Measurements from ENCODE around the gene SNX8. TPM values are rescaled to one million over a fixed set of nuclear protein-coding genes. Genes with fewer than 3 reads are reported as not detected.

The SNX8 gene
- total and polyA plus RNA-seq, 2 donors (not counting 3 experiments of a cell fraction or from before 2014, with no cell fraction given), result 24.5 to 50.3 TPM

GRCh38 chr7:2245883-2246675, 68.2 kb downstream of the SNX8 start:
- no peaks in the 10 kb centered on the region for H3K27me3 ChIP-seq (ENCODE audit: control insufficient read depth in 2 of 2, insufficient read depth in 2 of 2, low read length in 2 of 2)
- dilution Hi-C loops (cut with MboI; ENCODE audit: extremely low pct_ligation_motif_present, low sequenced_read_pairs), result no loop called here
- intact Hi-C loops (cut with micrococcal nuclease), result no loop called here
- no peak for TF ChIP-seq EZH2 (IDR thresholded peaks at IDR 0.05; ENCODE audit: borderline replicate concordance, low read depth, low read length, severe bottlenecking)
- TF ChIP-seq POLR2A (IDR thresholded peaks at IDR 0.05; ENCODE audit: low read depth, low read length), result no peak
- no peak for TF ChIP-seq GATA2 (IDR thresholded peaks at IDR 0.05; ENCODE audit: insufficient read depth, insufficient read length, low read depth, low read length)
- TF ChIP-seq, protein P1, sequence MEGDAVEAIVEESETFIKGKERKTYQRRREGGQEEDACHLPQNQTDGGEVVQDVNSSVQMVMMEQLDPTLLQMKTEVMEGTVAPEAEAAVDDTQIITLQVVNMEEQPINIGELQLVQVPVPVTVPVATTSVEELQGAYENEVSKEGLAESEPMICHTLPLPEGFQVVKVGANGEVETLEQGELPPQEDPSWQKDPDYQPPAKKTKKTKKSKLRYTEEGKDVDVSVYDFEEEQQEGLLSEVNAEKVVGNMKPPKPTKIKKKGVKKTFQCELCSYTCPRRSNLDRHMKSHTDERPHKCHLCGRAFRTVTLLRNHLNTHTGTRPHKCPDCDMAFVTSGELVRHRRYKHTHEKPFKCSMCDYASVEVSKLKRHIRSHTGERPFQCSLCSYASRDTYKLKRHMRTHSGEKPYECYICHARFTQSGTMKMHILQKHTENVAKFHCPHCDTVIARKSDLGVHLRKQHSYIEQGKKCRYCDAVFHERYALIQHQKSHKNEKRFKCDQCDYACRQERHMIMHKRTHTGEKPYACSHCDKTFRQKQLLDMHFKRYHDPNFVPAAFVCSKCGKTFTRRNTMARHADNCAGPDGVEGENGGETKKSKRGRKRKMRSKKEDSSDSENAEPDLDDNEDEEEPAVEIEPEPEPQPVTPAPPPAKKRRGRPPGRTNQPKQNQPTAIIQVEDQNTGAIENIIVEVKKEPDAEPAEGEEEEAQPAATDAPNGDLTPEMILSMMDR (IDR thresholded peaks at IDR 0.05; ENCODE audit: extremely low read depth in 1 of 2, insufficient read depth in 1 of 2, low read depth in 1 of 2, low read length in 2 of 2), result no peak
- TF ChIP-seq JUN (IDR thresholded peaks at IDR 0.05; ENCODE audit: borderline replicate concordance, insufficient read depth, insufficient read length, low read depth), result no peak
- TF ChIP-seq MAX (IDR thresholded peaks at IDR 0.05; ENCODE audit: insufficient read depth, insufficient read length), result no peak
- TF ChIP-seq POLR2AphosphoS5 (IDR thresholded peaks at IDR 0.05; ENCODE audit: insufficient read depth, low read depth, low read length), result no peak
- TF ChIP-seq MYC (IDR thresholded peaks at IDR 0.05; ENCODE audit: low read depth, low read length), result no peak
- no peak for TF ChIP-seq FOS (IDR thresholded peaks at IDR 0.05; ENCODE audit: borderline replicate concordance, insufficient read depth, low read length)
- CTCF ChIA-PET, result interaction anchor here (1.1 to 2.4 kb wide), 2 partner anchors 11 to 102 kb away, joined by 4 to 25 read pairs; no protein-coding TSS in a partner anchor
- H3K79me2 ChIP-seq (ENCODE audit: control insufficient read depth, insufficient read depth, low read length), result peaks cover 5% of the 10 kb centered on the region
- H4K20me1 ChIP-seq (replicated peaks; ENCODE audit: control insufficient read depth, extremely low read depth, insufficient read depth, low read length), result no peaks in the 10 kb centered on the region
- no peak overlapping the region for H3K4me3 ChIP-seq (replicated peaks in 1 of 3; ENCODE audit: insufficient read depth in 1 of 3, low read depth in 1 of 3, low read length in 3 of 3)
- no peak overlapping the region for H2AFZ ChIP-seq (ENCODE audit: low read depth, low read length)
- H3K9me3 ChIP-seq (replicated peaks; ENCODE audit: control insufficient read depth, insufficient read depth, low read length), result no peaks in the 10 kb centered on the region
- no peak overlapping the region for H3K27ac ChIP-seq (ENCODE audit: insufficient read depth, low read depth, low read length)
- H3K4me1 ChIP-seq (ENCODE audit: control insufficient read depth, extremely low read depth, insufficient read depth, low read length), result peaks cover 23% of the 10 kb centered on the region
- H3K9me1 ChIP-seq (replicated peaks; ENCODE audit: control insufficient read depth, extremely low read depth, insufficient read depth, low read length), result no peaks in the 10 kb centered on the region
- FAIRE-seq (no peak), DNase-seq (ENCODE audit: low read depth, low spot score) (no peak)
- POLR2A ChIA-PET, result no interaction called here
- no peak overlapping the region for H3K9ac ChIP-seq (replicated peaks; ENCODE audit: extremely low read depth, insufficient read depth, low read length)
- H3K4me2 ChIP-seq (ENCODE audit: insufficient read depth, low read length), result no peak overlapping the region
- no TSS peak for BruUV-seq (replicated peaks)
- no peaks in the 10 kb centered on the region for H3K36me3 ChIP-seq (ENCODE audit: control insufficient read depth in 2 of 2, extremely low read depth in 1 of 2, insufficient read depth in 2 of 2, low read length in 2 of 2)

All from endothelial cell of umbilical vein (primary cell).